LHCN-M2 (cell line): ENCODE data around the gene RASL12. TPM values are rescaled to one million over a fixed set of nuclear protein-coding genes. Genes with fewer than 3 reads are reported as not detected.
A peak's percentile ranks its signal among the peaks of the same experiment; 100 is the strongest.
"Not testable (repeated sequence)": the region's sequence is repeated elsewhere in the genome, so short reads cannot be mapped to it uniquely, and the experiment has no call there.

Experiments used
- DNase-seq: peaks from one replicate; pipeline ENCODE4 v3.0.0-alpha.2; 2012; ENCODE audit warnings: low read depth
- total RNA-seq: library from RNA; depleted of rRNA; stranded (reverse); fragments of >200 nt; gene quantifications from 2 replicates; pipeline ENCODE4 v1.2.3, GENCODE V29; 2014

The RASL12 gene
- total RNA-seq, 1 experiment from 2014 or later: not detected

- not testable (repeated sequence) for DNase-seq
Measured at GRCh38 chr15:65075607-65076395, 8.0 kb upstream of the RASL12 start.

DNA sequence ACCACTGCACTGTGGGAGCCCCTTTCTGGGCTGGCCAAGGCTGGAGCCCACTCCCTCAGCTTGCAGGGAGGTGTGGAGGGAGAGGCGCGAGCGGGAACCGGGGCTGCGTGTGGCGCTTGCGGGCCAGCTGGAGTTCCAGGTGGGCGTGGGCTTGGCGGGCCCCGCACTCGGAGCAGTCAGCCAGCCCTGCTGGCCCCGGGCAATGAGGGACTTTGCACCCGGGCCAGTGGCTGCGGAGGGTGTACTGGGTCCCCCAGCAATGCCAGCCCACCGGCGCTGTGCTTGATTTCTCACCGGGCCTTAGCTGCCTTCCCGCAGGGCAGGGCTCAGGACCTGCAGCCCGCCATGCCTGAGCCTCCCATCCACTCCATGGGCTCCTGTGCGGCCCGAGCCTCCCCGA, 7.2 kb upstream of the RASL12 start:
- not testable (repeated sequence) for DNase-seq

- DNase-seq: no peak
Measured at GRCh38 chr15:65072617-65073016, 4.8 kb upstream of the RASL12 start.

DNA sequence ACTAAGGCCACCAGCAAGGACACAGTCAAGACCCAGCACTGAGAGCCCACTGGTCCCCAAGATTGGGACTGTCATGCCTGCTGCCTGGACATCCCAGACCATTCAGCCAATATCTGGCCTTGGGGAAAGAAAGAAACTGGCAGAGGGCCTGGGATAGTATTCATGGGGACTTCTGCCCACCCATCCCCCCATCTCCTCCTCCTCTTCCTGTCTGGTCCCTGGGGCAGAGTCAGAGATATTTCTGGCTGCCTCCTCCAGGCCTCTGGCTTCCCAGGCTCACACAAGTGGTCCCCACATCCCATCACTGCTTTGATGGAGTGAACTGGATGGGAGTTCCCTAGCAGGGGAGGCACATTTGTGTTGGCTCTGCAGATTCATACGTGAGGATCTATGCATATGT, 4.2 kb upstream of the RASL12 start:
- no peak for DNase-seq

GRCh38 chr15:65071381-65071811, 3.6 kb upstream of the RASL12 start:
- DNase-seq: no peak

DNA sequence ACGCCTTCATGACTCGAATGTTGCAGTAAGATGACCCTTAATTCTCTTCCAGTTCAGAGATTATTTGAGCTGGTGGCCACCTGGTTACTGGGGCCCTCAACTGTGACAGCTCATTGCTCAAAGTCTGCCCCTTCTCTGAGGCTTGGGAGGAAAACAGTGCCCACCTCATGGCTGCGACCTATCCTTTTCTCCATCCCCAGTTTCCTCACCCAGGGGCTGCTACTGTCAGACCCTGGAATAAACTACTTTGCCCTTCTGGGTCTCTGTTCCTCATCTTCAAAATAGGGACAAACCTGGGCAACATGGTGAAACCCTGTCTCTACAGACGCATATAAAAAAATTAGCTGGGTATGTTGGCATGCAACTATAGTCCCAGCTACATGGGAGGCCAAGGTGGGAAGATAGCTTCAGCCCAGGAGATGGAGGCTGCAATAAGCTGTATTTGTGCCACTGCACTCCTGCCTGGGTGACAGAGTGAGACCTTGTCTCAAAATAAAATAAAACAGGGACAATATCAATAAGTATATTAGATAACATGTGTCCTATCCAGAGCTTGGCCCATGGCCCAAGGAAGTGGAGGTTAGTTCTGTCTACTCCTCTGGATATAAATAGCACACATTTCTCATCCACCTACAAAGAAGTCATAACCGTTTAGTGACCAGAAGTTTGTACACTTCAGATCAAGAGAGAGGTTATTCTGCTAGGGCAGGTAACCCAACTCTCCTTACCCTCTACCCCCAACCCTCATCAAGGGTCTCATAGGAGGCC, 2.2 kb upstream of the RASL12 start:
- DNase-seq: no peak

GRCh38 chr15:65069179-65069578, 1.4 kb upstream of the RASL12 start:
- DNase-seq: no peak

GRCh38 chr15:65068403-65068788, 605 bp upstream of the RASL12 start:
- no peak for DNase-seq

GRCh38 chr15:65067317-65067644, 510 bp downstream of the RASL12 start:
- DNase-seq: no peak

GRCh38 chr15:65066635-65067316, 1.0 kb downstream of the RASL12 start:
- DNase-seq: no peak

- no peak for DNase-seq
Measured at GRCh38 chr15:65066001-65066634, 1.7 kb downstream of the RASL12 start.

GRCh38 chr15:65062726-65063125, 5.1 kb downstream of the RASL12 start:
- DNase-seq: no peak

DNA sequence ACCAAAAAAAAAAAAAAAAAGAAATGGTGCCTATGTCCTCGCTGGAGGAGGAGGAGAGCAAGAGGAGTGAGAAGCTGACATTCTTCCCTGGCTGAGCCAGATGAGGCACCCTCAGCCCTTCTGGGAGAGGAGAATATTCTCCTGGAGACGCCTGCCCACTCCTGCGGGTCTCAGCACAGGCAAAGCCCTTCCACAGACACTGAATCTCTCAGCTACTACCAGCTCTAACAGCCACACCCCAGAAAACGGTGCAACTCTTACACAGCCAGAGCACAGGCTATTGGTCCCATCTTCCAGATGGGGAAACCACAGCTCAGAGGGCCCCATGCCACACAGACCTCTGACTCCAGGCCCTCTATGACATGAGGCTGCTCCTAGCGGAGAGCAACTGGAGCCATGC, 5.7 kb downstream of the RASL12 start:
- DNase-seq: no peak

DNA sequence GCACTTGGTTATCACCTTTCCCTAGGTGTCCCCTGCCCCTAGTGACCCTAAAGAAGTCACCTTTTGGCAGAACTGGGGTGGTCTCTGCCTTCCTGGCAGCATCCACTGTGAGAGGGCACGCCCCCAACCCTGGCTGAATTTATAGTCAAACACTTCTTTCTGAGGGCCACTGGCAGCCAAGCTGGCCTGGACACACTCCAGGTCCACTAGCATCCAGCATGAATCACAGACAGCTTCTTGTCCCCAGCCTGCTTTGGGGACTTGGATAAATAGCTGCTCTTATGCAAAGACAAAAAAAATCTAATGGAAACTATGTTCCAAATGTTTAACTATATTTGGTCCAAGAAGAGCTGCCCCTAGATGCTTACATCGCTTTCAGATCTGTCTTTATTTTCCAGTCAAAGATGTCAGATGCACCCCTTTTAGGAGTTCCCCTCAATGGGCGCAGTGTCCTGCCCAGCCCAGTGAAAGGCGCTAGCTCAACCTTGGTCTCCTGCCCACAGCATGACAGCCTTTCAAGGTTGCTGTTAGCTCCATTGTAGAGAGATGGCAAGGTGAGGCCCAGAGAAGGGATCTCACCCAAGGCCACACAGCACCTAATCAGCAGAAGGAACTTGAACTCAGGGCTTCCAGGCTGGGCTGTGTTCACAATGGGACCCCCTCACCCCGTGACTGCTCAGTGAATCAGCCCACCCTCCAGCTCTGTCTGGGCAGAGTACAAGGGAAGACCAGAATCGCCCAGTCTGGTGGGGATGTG, 7.0 kb downstream of the RASL12 start:
- no peak for DNase-seq

DNA sequence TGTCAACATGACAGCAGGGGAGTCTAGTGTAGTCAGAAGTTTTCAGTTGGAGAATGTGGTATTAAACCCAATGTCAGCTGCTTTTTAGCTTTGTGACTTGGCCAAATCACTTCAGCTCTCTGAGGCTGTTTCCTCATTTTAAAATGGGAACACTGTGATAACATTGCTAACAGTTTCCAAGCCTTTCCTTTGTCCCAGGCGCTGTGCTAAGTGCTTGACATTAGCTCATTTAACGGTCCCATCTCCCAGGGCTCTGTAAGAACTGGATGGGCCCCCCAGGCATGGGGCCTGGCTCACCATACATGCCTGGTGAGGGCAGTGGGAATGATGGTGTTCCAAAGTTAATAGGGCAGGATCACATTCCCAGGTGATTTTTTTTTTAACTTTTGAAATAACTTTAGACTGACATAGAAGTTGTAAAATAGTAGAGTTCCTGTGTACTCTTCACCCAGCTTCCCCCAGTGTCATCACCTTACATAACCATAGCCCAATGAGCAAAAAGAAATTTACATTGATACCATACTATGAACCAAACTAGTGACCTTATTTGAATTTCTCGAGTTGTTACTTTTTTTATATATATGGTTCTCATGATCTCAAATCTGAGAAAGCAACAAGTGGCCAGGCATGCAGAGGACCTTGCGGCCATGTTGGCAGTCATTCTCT, 7.7 kb downstream of the RASL12 start:
- DNase-seq: no peak

DNA sequence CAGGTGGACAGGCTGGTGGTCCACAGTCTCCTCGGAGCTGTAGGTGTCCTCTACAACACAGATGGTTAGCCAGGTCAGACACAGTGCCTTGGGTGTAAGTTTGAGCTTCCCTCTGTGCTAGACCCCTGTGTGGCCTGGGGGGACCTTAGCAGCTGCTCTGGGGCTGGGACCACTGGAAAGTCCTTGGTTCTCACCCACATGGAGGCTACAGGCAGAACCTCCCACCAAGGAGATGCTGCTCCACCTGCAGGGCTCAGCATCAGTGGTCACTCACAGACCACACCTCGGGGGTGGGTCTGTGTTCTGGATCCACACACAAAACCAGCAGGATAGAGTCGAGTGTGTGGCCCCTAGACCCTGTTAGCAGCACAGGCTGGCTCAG, 8.4 kb downstream of the RASL12 start:
- no peak for DNase-seq

- DNase-seq: no peak
Measured at GRCh38 chr15:65058394-65059368, 9.1 kb downstream of the RASL12 start.

GRCh38 chr15:65057549-65057940, 10.2 kb downstream of the RASL12 start:
- no peak for DNase-seq

GRCh38 chr15:65056868-65057548, 10.8 kb downstream of the RASL12 start:
- DNase-seq: peak; percentile 27
